Thyroid gland (tissue), 4 donors: ENCODE data around the gene CCNL1. TPM values are rescaled to one million over a fixed set of nuclear protein-coding genes. Genes with fewer than 3 reads are reported as not detected.

Experiments used
- DNase-seq, 2 donors: peaks; one replicate each; pipeline ENCODE4 v3.0.0-alpha.2; 2019
- H3K27ac ChIP-seq, 3 donors: fragments of 200-600 bp; sonication (generic); 1 replicate in 2 of 3; 2 replicates in 1 of 3; pipeline ENCODE4 v1.5.1; 2016 to 2019; ENCODE audit warnings: mild to moderate bottlenecking in 1 of 3, moderate library complexity in 1 of 3
- H3K27me3 ChIP-seq: fragments of 200-600 bp; sonication (generic); one replicate; pipeline ENCODE4 v1.5.1; 2019
- H3K36me3 ChIP-seq, 2 donors: fragments of 200-600 bp; sonication (generic); one replicate each; pipeline ENCODE4 v1.5.1; 2016 to 2019
- H3K4me1 ChIP-seq, 2 donors: fragments of 200-600 bp; sonication (generic); one replicate each; pipeline ENCODE4 v1.5.1; 2017 to 2019
- H3K4me3 ChIP-seq, 3 donors: fragments of 200-600 bp; sonication (generic); replicated peaks in 1 of 3; 1 replicate in 2 of 3; 2 replicates in 1 of 3; pipeline ENCODE4 v1.5.1; 2016; ENCODE audit warnings: mild to moderate bottlenecking in 1 of 3
- H3K9me3 ChIP-seq: fragments of 200-600 bp; sonication (generic); one replicate; pipeline ENCODE4 v1.5.1; 2017
- CTCF ChIP-seq, 6 experiments: fragments of 200-600 bp in 3 of 6; fragments of 450-650 bp in 3 of 6; sonication (generic) in 3 of 6; IDR thresholded peaks; one replicate each; pipeline ENCODE4 v1.5.1; 2016 to 2019; ENCODE audit warnings: antibody characterized with exemption in 6 of 6, mild to moderate bottlenecking in 2 of 6, inconsistent platforms in 1 of 6, moderate library complexity in 1 of 6
- POLR2A ChIP-seq, 2 donors: fragments of 450-650 bp; IDR thresholded peaks; one replicate each; pipeline ENCODE4 v1.6.1; 2017; ENCODE audit warnings: antibody characterized with exemption in 2 of 2, mild to moderate bottlenecking in 2 of 2, moderate library complexity in 1 of 2
- WGBS, 2 donors: methylation state at CpG; one replicate each; pipeline ENCODE4 v1.1.5; 2017; 5-methylcytosine and 5-hydroxymethylcytosine counted together
- intact Hi-C: fragments of 100-400 bp; cut with DNase I; formaldehyde crosslinking; loops from one replicate; pipeline ENCODE4 v1.15.1; 2023
- total RNA-seq, 4 donors: library from RNA; depleted of rRNA; stranded (reverse); fragments of >200 nt; gene quantifications; one replicate each; pipeline ENCODE4 v1.2.3, GENCODE V29; 2016

The CCNL1 gene
- total RNA-seq, 4 donors from 2014 or later = 142 to 375 (median 227) TPM

- H3K27me3 ChIP-seq = no peaks in the 10 kb centered on the region
- peaks cover 50 to 59% of the 10 kb centered on the region in 2 donors for H3K4me1 ChIP-seq
- peaks cover 36 to 44% of the 10 kb centered on the region in 2 donors for H3K36me3 ChIP-seq
- WGBS, 2 donors = 60% methylated on average over 7 of the region's 7 CpGs
- H3K4me3 ChIP-seq = no peak overlapping the region
- H3K27ac ChIP-seq = peak overlapping the region in 2 of 3 donors; percentile 7 to 100
- TF ChIP-seq POLR2A (IDR thresholded peaks at IDR 0.05) = no peak
- no peak for TF ChIP-seq CTCF (IDR thresholded peaks at IDR 0.05)
- intact Hi-C loops = no loop called here
- no peak for DNase-seq
- H3K9me3 ChIP-seq = no peaks in the 10 kb centered on the region
Observed at GRCh38 chr3:157156837-157157635, 2.9 kb downstream of the CCNL1 start.

GRCh38 chr3:157155591-157155990 is 4.4 kb downstream of the CCNL1 start:
- intact Hi-C loops = no loop called here
- Histone ChIP-seq H3K27me3 (no peaks in the 10 kb centered on the region), H3K36me3 (peaks cover 50 to 58% of the 10 kb centered on the region in 2 donors), H3K4me3 (no peak overlapping the region), H3K4me1 (peaks cover 43 to 51% of the 10 kb centered on the region in 2 donors), H3K27ac (no peak overlapping the region), H3K9me3 (no peaks in the 10 kb centered on the region)
- TF ChIP-seq POLR2A (IDR thresholded peaks at IDR 0.05) (no peak), CTCF (IDR thresholded peaks at IDR 0.05) (no peak)
- DNase-seq = no peak
- WGBS, 2 donors = 70 to 74% methylated on average over 3 of the region's 3 CpGs

GRCh38 chr3:157154563-157155330 is 5.2 kb downstream of the CCNL1 start:
- Histone ChIP-seq H3K4me1 (peaks cover 43 to 51% of the 10 kb centered on the region in 2 donors), H3K4me3 (no peak overlapping the region), H3K27ac (no peak overlapping the region), H3K36me3 (peaks cover 58 to 67% of the 10 kb centered on the region in 2 donors), H3K27me3 (no peaks in the 10 kb centered on the region), H3K9me3 (no peaks in the 10 kb centered on the region)
- DNase-seq = no peak
- 72 to 74% methylated on average over 6 of the region's 6 CpGs for WGBS, 2 donors
- TF ChIP-seq POLR2A (IDR thresholded peaks at IDR 0.05) (no peak), CTCF (IDR thresholded peaks at IDR 0.05) (no peak)
- intact Hi-C loops = no loop called here

- intact Hi-C loops = no loop called here
- TF ChIP-seq CTCF (IDR thresholded peaks at IDR 0.05) (no peak), POLR2A (IDR thresholded peaks at IDR 0.05) (no peak)
- H3K9me3 ChIP-seq = no peaks in the 10 kb centered on the region
- no peak overlapping the region for H3K27ac ChIP-seq
- peaks cover 76 to 78% of the 10 kb centered on the region in 2 donors for H3K36me3 ChIP-seq
- whole genome bisulfite sequencing, 2 donors = 87 to 95% methylated on average over 1 of the region's 1 CpG
- no peak for DNase-seq
- H3K4me3 ChIP-seq = no peak overlapping the region
- H3K27me3 ChIP-seq = no peaks in the 10 kb centered on the region
- peaks cover 33 to 41% of the 10 kb centered on the region in 2 donors for H3K4me1 ChIP-seq
Observed at GRCh38 chr3:157152930-157153329, 7.0 kb downstream of the CCNL1 start.

- Histone ChIP-seq H3K36me3 (peaks cover 76 to 78% of the 10 kb centered on the region in 2 donors), H3K4me3 (no peak overlapping the region), H3K9me3 (no peaks in the 10 kb centered on the region), H3K27ac (no peak overlapping the region), H3K27me3 (no peaks in the 10 kb centered on the region), H3K4me1 (peaks cover 28 to 36% of the 10 kb centered on the region in 2 donors)
- WGBS, 2 donors = 87 to 96% methylated on average over 2 of the region's 2 CpGs
- no peak for TF ChIP-seq POLR2A (IDR thresholded peaks at IDR 0.05)
- TF ChIP-seq CTCF (IDR thresholded peaks at IDR 0.05) = no peak
- DNase-seq = no peak
- intact Hi-C loops = no loop called here
Observed at GRCh38 chr3:157152438-157152837, 7.5 kb downstream of the CCNL1 start.
